Neuronal stem cell (in vitro differentiated cells): Measurements from ENCODE around the gene HUNK.

ENCODE experiments used
- DNase-seq: peaks from one replicate; pipeline ENCODE4 v3.0.0-alpha.2; 2013; ENCODE audit warnings: low spot score
- H2AFZ ChIP-seq: one replicate; pipeline ENCODE4 v1.6.1; 2013; ENCODE audit warnings: mild to moderate bottlenecking, low read length, inconsistent platforms
- H2AK5ac ChIP-seq: 2 replicates; pipeline ENCODE4 v1.6.1; 2013; ENCODE audit warnings: low read depth, mild to moderate bottlenecking, inconsistent platforms, low read length, moderate library complexity, mixed read lengths
- H2BK120ac ChIP-seq: 2 replicates; pipeline ENCODE4 v1.6.1; 2013; ENCODE audit warnings: low read depth, mild to moderate bottlenecking, inconsistent platforms, low read length, moderate library complexity, mixed read lengths
- H2BK12ac ChIP-seq: one replicate; pipeline ENCODE4 v1.6.1; 2013; ENCODE audit warnings: low read length, inconsistent platforms
- H2BK15ac ChIP-seq: 2 replicates; pipeline ENCODE4 v1.6.1; 2013; ENCODE audit warnings: mild to moderate bottlenecking, low read length, inconsistent platforms, mixed read lengths
- H2BK5ac ChIP-seq: one replicate; pipeline ENCODE4 v1.6.1; 2013; ENCODE audit warnings: inconsistent platforms, mild to moderate bottlenecking, low read length, moderate library complexity
- H3K14ac ChIP-seq: one replicate; pipeline ENCODE4 v1.6.1; 2013; ENCODE audit warnings: low read length, inconsistent platforms
- H3K18ac ChIP-seq: 2 replicates; pipeline ENCODE4 v1.6.1; 2013; ENCODE audit warnings: low read length, inconsistent platforms
- H3K23ac ChIP-seq: 2 replicates; pipeline ENCODE4 v1.6.1; 2013; ENCODE audit warnings: low read depth, mild to moderate bottlenecking, mixed read lengths, low read length, inconsistent platforms; ENCODE audit not compliant: poor library complexity
- H3K27ac ChIP-seq: replicated peaks from 3 replicates; pipeline ENCODE4 v1.5.1; 2013; ENCODE audit warnings: low read length, inconsistent platforms
- H3K27me3 ChIP-seq, 3 experiments: 2 replicates each; pipeline ENCODE4 v1.6.1; 2013; ENCODE audit warnings: low read length in 3 of 3, mild to moderate bottlenecking in 2 of 3, inconsistent platforms in 1 of 3, low read depth in 1 of 3, mixed read lengths in 1 of 3, moderate library complexity in 1 of 3; ENCODE audit not compliant: control insufficient read depth in 3 of 3, insufficient read depth in 3 of 3
- H3K36me3 ChIP-seq, 2 donors: replicated peaks in 1 of 2; 2 replicates each; pipeline ENCODE4 v1.6.1; 2013; ENCODE audit warnings: low read length in 2 of 2; ENCODE audit not compliant: control insufficient read depth in 2 of 2, insufficient read depth in 2 of 2
- H3K4ac ChIP-seq: 2 replicates; pipeline ENCODE4 v1.6.1; 2013; ENCODE audit warnings: inconsistent platforms, mild to moderate bottlenecking, low read length, moderate library complexity
- H3K4me1 ChIP-seq, 2 donors: 1 replicate in 1 of 2; 2 replicates in 1 of 2; pipeline ENCODE4 v1.6.1; 2013; ENCODE audit warnings: low read length in 2 of 2, low read depth in 1 of 2; ENCODE audit not compliant: control insufficient read depth in 2 of 2, insufficient read depth in 1 of 2
- H3K4me2 ChIP-seq: one replicate; pipeline ENCODE4 v1.6.1; 2013; ENCODE audit warnings: mild to moderate bottlenecking, low read length, inconsistent platforms; ENCODE audit not compliant: insufficient read depth, poor library complexity, severe bottlenecking
- H3K4me3 ChIP-seq, 2 donors: 2 replicates each; pipeline ENCODE4 v1.5.1; 2013; ENCODE audit warnings: low read length in 2 of 2, mild to moderate bottlenecking in 2 of 2, inconsistent platforms in 1 of 2, moderate library complexity in 1 of 2
- H3K79me1 ChIP-seq: one replicate; pipeline ENCODE4 v1.6.1; 2013; ENCODE audit warnings: low read depth, mild to moderate bottlenecking, inconsistent platforms, low read length, moderate library complexity
- H3K9ac ChIP-seq: one replicate; pipeline ENCODE4 v1.6.1; 2013; ENCODE audit warnings: mild to moderate bottlenecking, low read depth, low read length, inconsistent platforms; ENCODE audit not compliant: poor library complexity
- H3K9me3 ChIP-seq, 2 donors: replicated peaks in 1 of 2; 2 replicates each; pipeline versions ENCODE3 to v1.6.1; 2013; ENCODE audit warnings: low read length in 2 of 2, mild to moderate bottlenecking in 2 of 2, inconsistent platforms in 1 of 2, low read depth in 1 of 2, mixed read lengths in 1 of 2, moderate library complexity in 1 of 2; ENCODE audit not compliant: control insufficient read depth in 2 of 2, insufficient read depth in 1 of 2
- H4K8ac ChIP-seq: one replicate; pipeline ENCODE4 v1.6.1; 2013; ENCODE audit warnings: low read depth, mild to moderate bottlenecking, inconsistent platforms, low read length, moderate library complexity
- H4K91ac ChIP-seq: one replicate; pipeline ENCODE4 v1.6.1; 2013; ENCODE audit warnings: low read length, low read depth, mild to moderate bottlenecking, inconsistent platforms; ENCODE audit not compliant: poor library complexity
- WGBS, 2 donors: extraction: QIAGEN DNeasy Blood & Tissue Kit; methylation state at CpG; one replicate each; pipeline ENCODE4 v1.1.7; 2013; ENCODE audit warnings: missing lambda C conversion rate in 2 of 2, mixed read lengths in 1 of 2; ENCODE audit not compliant: insufficient read length in 2 of 2, insufficient replicate concordance in 1 of 2; ENCODE audit errors: extremely low coverage in 2 of 2; 5-methylcytosine and 5-hydroxymethylcytosine counted together

HUNK gene

GRCh38 chr21:31909153-31910073 is 36.6 kb downstream of the HUNK start:
- Histone ChIP-seq H3K27ac (peak overlapping the region; percentile 86), H3K18ac (no peak overlapping the region), H3K27me3 (no peaks in the 10 kb centered on the region), H3K14ac (no peak overlapping the region), H3K4me1 (peaks cover 28 to 29% of the 10 kb centered on the region in 2 donors), H4K91ac (no peak overlapping the region), H3K9me3 (peaks cover 5 to 22% of the 10 kb centered on the region in 2 donors), H3K4ac (no peak overlapping the region), H3K23ac (no peak overlapping the region), H3K4me2 (peak overlapping the region; percentile 28), H2BK120ac (no peak overlapping the region), H3K4me3 (peak overlapping the region in 1 of 2 donors; percentile 11), H2AFZ (peak overlapping the region; percentile 45), H4K8ac (no peak overlapping the region), H2BK5ac (no peak overlapping the region), H2BK15ac (no peak overlapping the region), H3K9ac (no peak overlapping the region), H2AK5ac (no peak overlapping the region), H3K79me1 (peaks cover 9% of the 10 kb centered on the region), H3K36me3 (peaks cover 0 to 20% of the 10 kb centered on the region in 2 donors), H2BK12ac (no peak overlapping the region)
- peak; percentile 59 for DNase-seq
- no CpG with 5 or more reads among the region's 18 CpGs for WGBS, 2 donors

GRCh38 chr21:31910074-31910470 is 37.3 kb downstream of the HUNK start:
- no CpG with 5 or more reads among the region's 2 CpGs for WGBS, 2 donors
- Histone ChIP-seq H3K4me2 (peak overlapping the region; percentile 28), H3K14ac (no peak overlapping the region), H3K36me3 (peaks cover 0 to 20% of the 10 kb centered on the region in 2 donors), H3K4me3 (no peak overlapping the region), H3K27ac (peak overlapping the region; percentile 86), H3K4me1 (peaks cover 28 to 31% of the 10 kb centered on the region in 2 donors), H2AK5ac (no peak overlapping the region), H3K4ac (no peak overlapping the region), H3K23ac (no peak overlapping the region), H2BK12ac (no peak overlapping the region), H4K8ac (no peak overlapping the region), H3K27me3 (no peaks in the 10 kb centered on the region), H2BK15ac (no peak overlapping the region), H3K9me3 (peaks cover 5 to 22% of the 10 kb centered on the region in 2 donors), H4K91ac (no peak overlapping the region), H2BK5ac (no peak overlapping the region), H2BK120ac (no peak overlapping the region), H2AFZ (peak overlapping the region; percentile 45), H3K9ac (no peak overlapping the region), H3K79me1 (peaks cover 9% of the 10 kb centered on the region), H3K18ac (no peak overlapping the region)
- DNase-seq = no peak

GRCh38 chr21:31911138-31911907 is 38.5 kb downstream of the HUNK start:
- no peak overlapping the region for H3K27ac ChIP-seq
- no peak overlapping the region for H4K8ac ChIP-seq
- no peak overlapping the region for H2BK120ac ChIP-seq
- H2BK5ac ChIP-seq = no peak overlapping the region
- H3K18ac ChIP-seq = peak overlapping the region; percentile 66
- no peak overlapping the region for H3K9ac ChIP-seq
- H3K4ac ChIP-seq = no peak overlapping the region
- peak overlapping the region; percentile 62 for H3K23ac ChIP-seq
- peaks cover 0 to 20% of the 10 kb centered on the region in 2 donors for H3K36me3 ChIP-seq
- no peak overlapping the region for H4K91ac ChIP-seq
- H2BK12ac ChIP-seq = no peak overlapping the region
- no peaks in the 10 kb centered on the region for H3K27me3 ChIP-seq
- H3K14ac ChIP-seq = no peak overlapping the region
- H2AFZ ChIP-seq = no peak overlapping the region
- WGBS, 2 donors = no CpG with 5 or more reads among the region's 17 CpGs
- peak overlapping the region; percentile 38 for H2AK5ac ChIP-seq
- no peak overlapping the region for H2BK15ac ChIP-seq
- peaks cover 9% of the 10 kb centered on the region for H3K79me1 ChIP-seq
- DNase-seq = no peak
- H3K4me1 ChIP-seq = peaks cover 24 to 28% of the 10 kb centered on the region in 2 donors
- no peak overlapping the region for H3K4me2 ChIP-seq
- H3K4me3 ChIP-seq = no peak overlapping the region
- peaks cover 5 to 22% of the 10 kb centered on the region in 2 donors for H3K9me3 ChIP-seq

GRCh38 chr21:31912501-31912900 is 39.7 kb downstream of the HUNK start:
- H4K91ac ChIP-seq = no peak overlapping the region
- no CpG with 5 or more reads among the region's 9 CpGs for WGBS, 2 donors
- H3K79me1 ChIP-seq = peaks cover 5% of the 10 kb centered on the region
- H3K4me3 ChIP-seq = no peak overlapping the region
- H3K4me2 ChIP-seq = no peak overlapping the region
- no peak overlapping the region for H3K27ac ChIP-seq
- H3K18ac ChIP-seq = no peak overlapping the region
- no peak overlapping the region for H2BK120ac ChIP-seq
- H3K4ac ChIP-seq = no peak overlapping the region
- no peak overlapping the region for H2AK5ac ChIP-seq
- no peak overlapping the region for H2BK5ac ChIP-seq
- no peak overlapping the region for H3K14ac ChIP-seq
- H2BK12ac ChIP-seq = no peak overlapping the region
- H2AFZ ChIP-seq = no peak overlapping the region
- DNase-seq = no peak
- no peak overlapping the region for H3K23ac ChIP-seq
- H3K9ac ChIP-seq = no peak overlapping the region
- H3K4me1 ChIP-seq = peaks cover 24 to 28% of the 10 kb centered on the region in 2 donors
- no peak overlapping the region for H2BK15ac ChIP-seq
- H3K27me3 ChIP-seq = no peaks in the 10 kb centered on the region
- peaks cover 0 to 20% of the 10 kb centered on the region in 2 donors for H3K36me3 ChIP-seq
- peaks cover 3 to 22% of the 10 kb centered on the region in 2 donors for H3K9me3 ChIP-seq
- H4K8ac ChIP-seq = no peak overlapping the region
